Right renal cortex interstitium (tissue), 3 donors: ENCODE measurements around the gene SNX12. TPM values are rescaled to one million over a fixed set of nuclear protein-coding genes. Genes with fewer than 3 reads are reported as not detected.

Experiments
- DNase-seq, 3 donors: peaks; one replicate each; pipeline ENCODE4 v3.0.0-alpha.2; 2013; ENCODE audit warnings: low read depth in 3 of 3, low spot score in 2 of 3
- polyA plus RNA-seq, 3 donors: library from polyadenylated mRNA; unstranded; fragments of 120-200 nt; gene quantifications; one replicate each; pipeline ENCODE4 v1.2.1, GENCODE V29; 2013; ENCODE audit not compliant: insufficient read length in 3 of 3

Gene SNX12
- polyA plus RNA-seq, result 10 to 100 TPM; 49.9 to 54.3 (median 53.7) TPM

- peak; percentile 73 to 82 (median 78) for DNase-seq
Measured at GRCh38 chrX:71068044-71068918, at the start of gene SNX12. Gene SNX12, minus strand, starts transcription at chrX:71068334. Its CDS starts 28 bp downstream, at chrX:71068306.

- no peak for DNase-seq
Measured at GRCh38 chrX:71117358-71117757, 49.2 kb upstream of the SNX12 start.

DNA sequence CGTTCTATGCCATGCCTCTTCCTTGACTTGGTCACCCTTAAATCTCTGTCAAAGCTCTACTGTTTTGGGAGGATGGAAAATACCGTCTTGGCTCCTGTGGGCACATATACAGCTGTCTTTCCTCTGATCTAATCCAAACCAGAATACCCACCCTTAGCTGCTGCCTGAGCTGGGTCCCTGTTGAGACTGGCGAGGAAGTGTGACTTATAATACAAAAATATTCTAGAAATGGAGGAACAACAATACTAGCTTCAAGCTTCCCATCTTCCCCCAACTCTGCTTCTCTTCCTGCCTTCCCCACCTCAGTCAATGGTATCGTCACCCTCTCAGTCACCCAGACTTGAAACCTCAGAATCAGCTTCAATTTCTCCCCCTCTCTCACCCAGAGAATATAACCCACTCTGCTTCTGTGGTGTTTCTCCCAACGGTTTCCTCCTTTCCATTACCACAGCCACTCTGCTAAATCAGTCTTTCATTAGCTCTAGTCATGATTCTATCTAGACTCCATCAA is 43.8 kb upstream of the SNX12 start:
- DNase-seq, result no peak

GRCh38 chrX:71111141-71111843 is 43.2 kb upstream of the SNX12 start, which contains the start of gene IL2RG:
Gene IL2RG, minus strand, starts transcription at chrX:71111577. Its CDS starts 38 bp downstream, at chrX:71111539.
- no peak for DNase-seq

- DNase-seq, result no peak
Measured at GRCh38 chrX:71109051-71109450, 40.9 kb upstream of the SNX12 start.

DNA sequence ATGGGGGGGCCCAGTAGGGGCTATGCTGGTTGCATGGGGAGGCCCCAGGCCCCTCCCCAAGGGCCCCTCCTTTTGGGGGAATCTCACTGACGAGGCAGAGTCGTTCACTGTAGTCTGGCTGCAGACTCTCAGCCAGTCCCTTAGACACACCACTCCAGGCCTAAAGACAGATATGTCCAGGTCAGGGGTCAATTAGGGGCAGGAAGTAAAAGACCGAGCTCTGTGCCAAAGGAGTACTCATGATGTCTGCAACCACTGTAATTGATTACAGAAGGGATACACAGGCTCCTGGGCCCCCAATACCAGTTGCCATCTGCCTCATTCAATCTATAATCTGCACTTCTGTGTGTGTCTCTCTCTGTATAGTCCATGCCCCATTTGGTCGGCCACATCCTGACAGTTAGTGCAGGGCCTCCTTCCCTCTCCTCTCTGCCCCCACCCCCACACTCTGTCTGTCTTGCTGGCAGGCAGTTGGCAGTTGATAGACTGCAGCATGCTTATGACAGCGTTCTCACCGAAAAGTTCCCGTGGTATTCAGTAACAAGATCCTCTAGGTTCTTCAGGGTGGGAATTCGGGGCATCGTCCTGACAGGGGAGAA is 39.7 kb upstream of the SNX12 start:
- DNase-seq, result no peak

GRCh38 chrX:71107245-71107644 is 39.1 kb upstream of the SNX12 start:
- DNase-seq, result no peak

GRCh38 chrX:71106427-71106826 is 38.3 kb upstream of the SNX12 start, which contains the start of gene CXorf65:
Gene CXorf65, minus strand, starts transcription at chrX:71106740. Its CDS starts 184 bp downstream, at chrX:71106556.
- DNase-seq, result no peak

- DNase-seq, result no peak
Measured at GRCh38 chrX:71105628-71106027, 37.5 kb upstream of the SNX12 start.

DNA sequence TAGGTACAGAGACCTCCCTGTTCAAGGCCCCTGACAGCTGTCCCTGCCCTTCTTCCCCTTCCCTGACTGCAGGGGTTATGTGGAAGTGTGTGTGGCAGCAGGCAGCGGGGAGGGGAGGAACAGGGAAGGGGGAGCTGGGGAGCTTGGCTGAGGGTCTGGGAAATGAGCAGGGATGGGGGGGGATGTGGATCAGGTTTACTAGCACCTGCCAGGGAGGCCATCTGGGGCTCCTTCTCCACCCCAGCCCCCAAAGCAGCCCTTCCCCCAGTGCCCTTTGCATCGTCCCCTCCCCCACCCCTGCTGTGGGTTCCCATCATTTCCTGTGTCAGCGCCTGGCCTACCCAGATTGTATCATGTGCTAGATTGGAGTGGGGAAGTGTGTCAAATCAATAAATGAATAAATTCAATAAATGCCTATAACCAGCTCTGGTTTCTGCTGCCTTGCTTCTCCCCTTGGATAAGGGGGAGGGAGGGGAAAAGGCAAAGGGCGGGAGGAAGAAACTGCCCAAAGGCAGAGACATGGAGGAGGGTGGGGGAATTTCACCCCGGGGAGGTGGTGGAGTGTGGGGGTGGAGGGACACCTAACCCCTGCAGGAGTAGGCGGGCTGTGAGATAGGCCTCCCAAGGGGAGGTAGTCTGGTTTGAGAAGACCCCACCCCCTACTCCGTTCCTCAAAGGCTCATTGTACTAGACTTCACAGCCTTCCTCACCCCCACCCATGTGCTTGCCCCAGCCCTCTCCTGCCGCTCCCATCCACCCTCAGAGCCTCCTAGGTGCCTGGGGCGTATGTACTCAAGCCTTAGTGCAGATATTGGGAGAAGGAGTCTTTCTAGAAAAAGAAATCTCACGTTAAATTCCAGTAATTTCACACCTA is 35.2 kb upstream of the SNX12 start:
- DNase-seq, result no peak

- DNase-seq, result no peak
Measured at GRCh38 chrX:71102292-71102691, 34.2 kb upstream of the SNX12 start.

DNA sequence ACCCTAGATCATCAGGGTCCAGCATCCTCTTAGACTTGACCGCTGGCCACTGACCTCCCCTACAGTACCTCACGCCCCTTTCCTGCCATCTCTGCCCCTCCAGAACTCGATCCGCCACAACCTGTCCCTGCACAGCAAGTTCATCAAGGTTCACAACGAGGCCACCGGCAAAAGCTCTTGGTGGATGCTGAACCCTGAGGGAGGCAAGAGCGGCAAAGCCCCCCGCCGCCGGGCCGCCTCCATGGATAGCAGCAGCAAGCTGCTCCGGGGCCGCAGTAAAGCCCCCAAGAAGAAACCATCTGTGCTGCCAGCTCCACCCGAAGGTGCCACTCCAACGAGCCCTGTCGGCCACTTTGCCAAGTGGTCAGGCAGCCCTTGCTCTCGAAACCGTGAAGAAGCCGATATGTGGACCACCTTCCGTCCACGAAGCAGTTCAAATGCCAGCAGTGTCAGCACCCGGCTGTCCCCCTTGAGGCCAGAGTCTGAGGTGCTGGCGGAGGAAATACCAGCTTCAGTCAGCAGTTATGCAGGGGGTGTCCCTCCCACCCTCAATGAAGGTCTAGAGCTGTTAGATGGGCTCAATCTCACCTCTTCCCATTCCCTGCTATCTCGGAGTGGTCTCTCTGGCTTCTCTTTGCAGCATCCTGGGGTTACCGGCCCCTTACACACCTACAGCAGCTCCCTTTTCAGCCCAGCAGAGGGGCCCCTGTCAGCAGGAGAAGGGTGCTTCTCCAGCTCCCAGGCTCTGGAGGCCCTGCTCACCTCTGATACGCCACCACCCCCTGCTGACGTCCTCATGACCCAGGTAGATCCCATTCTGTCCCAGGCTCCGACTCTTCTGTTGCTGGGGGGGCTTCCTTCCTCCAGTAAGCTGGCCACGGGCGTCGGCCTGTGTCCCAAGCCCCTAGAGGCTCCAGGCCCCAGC is 32.7 kb upstream of the SNX12 start:
- no peak for DNase-seq

DNA sequence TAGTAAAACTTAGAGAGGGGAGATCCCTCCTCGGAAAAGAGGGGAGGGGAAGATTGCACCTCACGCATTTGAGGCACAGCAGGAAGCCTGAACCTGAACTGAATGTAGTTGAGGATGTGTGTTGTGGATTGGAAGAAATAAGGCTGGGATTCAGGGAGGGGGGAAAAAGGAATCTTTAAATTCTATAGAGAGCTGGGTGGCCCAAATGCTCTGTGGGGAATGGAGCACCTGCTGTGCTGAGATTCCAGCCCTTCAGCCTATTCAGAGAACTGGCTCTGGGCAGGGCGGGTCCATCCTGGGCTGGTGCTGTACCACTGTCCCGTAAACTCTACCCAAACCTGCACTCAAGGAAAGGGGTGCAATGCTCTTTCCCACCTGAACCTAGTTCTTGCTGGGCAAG is 31.6 kb upstream of the SNX12 start:
- DNase-seq, result no peak

- no peak for DNase-seq
Measured at GRCh38 chrX:71098951-71099506, 30.9 kb upstream of the SNX12 start.

GRCh38 chrX:71098302-71098701 is 30.2 kb upstream of the SNX12 start:
- DNase-seq, result no peak

DNA sequence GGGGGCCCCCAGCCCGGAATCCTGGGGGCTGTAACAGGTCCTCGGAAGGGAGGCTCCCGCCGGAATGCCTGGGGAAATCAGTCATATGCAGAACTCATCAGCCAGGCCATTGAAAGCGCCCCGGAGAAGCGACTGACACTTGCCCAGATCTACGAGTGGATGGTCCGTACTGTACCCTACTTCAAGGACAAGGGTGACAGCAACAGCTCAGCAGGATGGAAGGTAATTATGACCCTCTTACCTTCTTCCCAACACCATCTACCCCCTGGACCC is 28.6 kb upstream of the SNX12 start:
- no peak for DNase-seq

- DNase-seq, result no peak
Measured at GRCh38 chrX:71095981-71096759, 28.0 kb upstream of the SNX12 start.

GRCh38 chrX:71095555-71095980 is 27.4 kb upstream of the SNX12 start, which contains the start of gene FOXO4:
Gene FOXO4, plus strand, starts transcription at chrX:71095851. Its CDS starts 678 bp downstream, at chrX:71096529.
- no peak for DNase-seq
